SJCRH30 (cell line): Measurements from ENCODE around the gene PRKAG1. TPM values are rescaled to one million over a fixed set of nuclear protein-coding genes. Genes with fewer than 3 reads are reported as not detected.
A peak's percentile ranks its signal among the peaks of the same experiment; 100 is the strongest.

Experiments
- DNase-seq, 2 experiments: peaks; one replicate each; pipeline ENCODE4 v3.0.0-alpha.2; 2015 to 2020
- H3K27ac ChIP-seq: fragments of 250-450 bp; sonication (Bioruptor Pico); 2 replicates; pipeline ENCODE4 v1.5.1; 2020; ENCODE audit warnings: mild to moderate bottlenecking, moderate library complexity
- H3K27me3 ChIP-seq: fragments of 250-450 bp; sonication (Bioruptor Pico); 2 replicates; pipeline ENCODE4 v1.5.1; 2020; ENCODE audit warnings: mild to moderate bottlenecking, moderate library complexity
- H3K36me3 ChIP-seq: fragments of 250-450 bp; sonication (Bioruptor Pico); 2 replicates; pipeline ENCODE4 v1.5.1; 2020; ENCODE audit warnings: mild to moderate bottlenecking, moderate library complexity
- H3K4me1 ChIP-seq: fragments of 250-450 bp; sonication (Bioruptor Pico); 2 replicates; pipeline ENCODE4 v1.5.1; 2020; ENCODE audit warnings: mild to moderate bottlenecking, moderate library complexity
- H3K4me3 ChIP-seq: fragments of 250-450 bp; sonication (Bioruptor Pico); 2 replicates; pipeline ENCODE4 v1.5.1; 2020; ENCODE audit warnings: mild to moderate bottlenecking, moderate library complexity
- H3K9me3 ChIP-seq: fragments of 250-450 bp; sonication (Bioruptor Pico); replicated peaks from 2 replicates; pipeline ENCODE4 v1.5.1; 2020; ENCODE audit warnings: mild to moderate bottlenecking, moderate library complexity
- total RNA-seq: library from RNA; depleted of rRNA; stranded (reverse); fragments of >200 nt; shearing (Covaris generic); gene quantifications from 2 replicates; pipeline ENCODE4 v1.2.3, GENCODE V29; 2014

Gene PRKAG1
- total RNA-seq, 1 experiment from 2014 or later = 43.0 TPM

DNA sequence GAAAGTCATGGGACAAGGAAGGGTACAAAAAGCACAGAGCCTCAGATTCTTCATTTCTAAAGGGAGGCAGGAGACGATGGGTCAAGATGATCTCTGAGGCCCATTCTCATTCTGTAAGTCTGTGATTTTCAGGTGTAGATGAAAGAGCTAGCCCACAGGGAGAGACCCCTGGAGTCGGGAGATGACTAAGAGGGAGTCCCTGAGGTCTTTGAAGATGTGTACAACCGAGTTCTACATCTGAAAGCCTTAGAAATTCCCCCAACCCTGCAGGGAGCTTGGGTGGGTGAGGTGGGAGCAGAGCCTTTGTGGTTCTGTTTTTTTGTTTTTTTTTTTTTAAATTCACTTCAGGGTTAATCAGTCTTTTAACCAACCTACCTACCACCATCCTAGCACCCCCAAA is 50.1 kb downstream of the PRKAG1 start:
- H3K4me1 ChIP-seq = peaks cover 24% of the 10 kb centered on the region
- no peak overlapping the region for H3K27ac ChIP-seq
- H3K4me3 ChIP-seq = no peak overlapping the region
- H3K36me3 ChIP-seq = no peaks in the 10 kb centered on the region
- H3K9me3 ChIP-seq = no peaks in the 10 kb centered on the region
- DNase-seq = no peak
- H3K27me3 ChIP-seq = peaks cover 4% of the 10 kb centered on the region

GRCh38 chr12:48967991-48968390 is 50.6 kb downstream of the PRKAG1 start:
- Histone ChIP-seq H3K36me3 (no peaks in the 10 kb centered on the region), H3K4me3 (no peak overlapping the region), H3K4me1 (peaks cover 24% of the 10 kb centered on the region), H3K27ac (no peak overlapping the region), H3K27me3 (peaks cover 4% of the 10 kb centered on the region), H3K9me3 (no peaks in the 10 kb centered on the region)
- no peak for DNase-seq

- H3K36me3 ChIP-seq = no peaks in the 10 kb centered on the region
- H3K27ac ChIP-seq = no peak overlapping the region
- no peaks in the 10 kb centered on the region for H3K27me3 ChIP-seq
- H3K4me3 ChIP-seq = no peak overlapping the region
- no peaks in the 10 kb centered on the region for H3K9me3 ChIP-seq
- peak in 1 of 2 experiments; percentile 44 for DNase-seq
- H3K4me1 ChIP-seq = peaks cover 20% of the 10 kb centered on the region
Observed at GRCh38 chr12:48966177-48966895, 52.2 kb downstream of the PRKAG1 start.

- DNase-seq = peak; percentile 46 to 75
- no peak overlapping the region for H3K4me3 ChIP-seq
- peaks cover 18% of the 10 kb centered on the region for H3K4me1 ChIP-seq
- H3K9me3 ChIP-seq = no peaks in the 10 kb centered on the region
- no peak overlapping the region for H3K27ac ChIP-seq
- no peaks in the 10 kb centered on the region for H3K27me3 ChIP-seq
- no peaks in the 10 kb centered on the region for H3K36me3 ChIP-seq
Observed at GRCh38 chr12:48965298-48965838, 53.2 kb downstream of the PRKAG1 start.

DNA sequence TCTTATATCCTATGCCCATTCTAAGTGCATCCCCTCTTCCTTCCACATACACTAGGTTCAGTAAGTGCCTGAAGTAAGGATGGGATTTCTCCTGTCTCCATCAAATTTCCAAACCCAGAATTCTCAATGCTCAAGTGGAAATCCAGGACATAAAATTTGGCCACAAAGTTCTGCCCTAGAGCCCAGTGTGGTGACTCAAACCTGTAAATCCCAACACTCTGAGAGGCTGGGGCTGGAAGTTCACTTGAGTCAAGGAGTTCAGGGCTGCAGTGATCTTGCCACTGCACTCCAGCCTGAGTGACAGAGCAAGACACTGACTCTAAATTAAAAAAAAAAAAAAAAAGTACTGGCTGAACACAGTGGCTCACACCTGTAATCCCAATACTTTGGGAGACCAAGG is 56.8 kb downstream of the PRKAG1 start:
- Histone ChIP-seq H3K27ac (no peak overlapping the region), H3K4me3 (no peak overlapping the region), H3K4me1 (peaks cover 13% of the 10 kb centered on the region), H3K36me3 (no peaks in the 10 kb centered on the region), H3K27me3 (no peaks in the 10 kb centered on the region), H3K9me3 (no peaks in the 10 kb centered on the region)
- DNase-seq = no peak

DNA sequence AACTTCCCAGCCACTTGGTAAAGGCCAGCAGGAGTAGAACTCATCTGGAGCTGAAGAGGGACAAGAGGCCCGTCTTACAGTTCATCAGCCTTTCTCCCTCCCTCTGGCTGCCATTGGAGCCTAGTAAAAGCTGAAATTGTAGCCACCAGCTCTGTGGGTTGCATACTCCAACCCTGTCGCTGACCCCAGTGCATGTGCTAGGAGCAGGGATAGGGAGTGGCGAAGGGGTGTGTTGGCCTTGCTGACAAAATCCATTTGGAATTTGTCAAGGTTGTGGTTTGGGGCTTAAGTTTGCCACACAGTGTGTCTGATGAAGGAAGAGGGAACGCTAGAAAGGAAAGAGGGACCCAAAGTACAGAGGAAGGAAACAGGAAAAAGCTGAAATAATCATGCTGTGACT is 57.2 kb downstream of the PRKAG1 start:
- H3K36me3 ChIP-seq = no peaks in the 10 kb centered on the region
- H3K27ac ChIP-seq = no peak overlapping the region
- no peaks in the 10 kb centered on the region for H3K9me3 ChIP-seq
- DNase-seq = peak; percentile 59 to 61
- H3K4me3 ChIP-seq = no peak overlapping the region
- peaks cover 10% of the 10 kb centered on the region for H3K4me1 ChIP-seq
- H3K27me3 ChIP-seq = no peaks in the 10 kb centered on the region

- Histone ChIP-seq H3K4me1 (peaks cover 13% of the 10 kb centered on the region), H3K4me3 (no peak overlapping the region), H3K9me3 (no peaks in the 10 kb centered on the region), H3K27ac (no peak overlapping the region), H3K36me3 (no peaks in the 10 kb centered on the region), H3K27me3 (no peaks in the 10 kb centered on the region)
- no peak for DNase-seq
Observed at GRCh38 chr12:48960834-48961233, 57.7 kb downstream of the PRKAG1 start.

GRCh38 chr12:48958049-48958388 is 60.6 kb downstream of the PRKAG1 start:
- Histone ChIP-seq H3K4me3 (peak overlapping the region; percentile 85), H3K27ac (no peak overlapping the region), H3K9me3 (no peaks in the 10 kb centered on the region), H3K27me3 (no peaks in the 10 kb centered on the region), H3K36me3 (peaks cover 9% of the 10 kb centered on the region), H3K4me1 (peaks cover 16% of the 10 kb centered on the region)
- no peak for DNase-seq

GRCh38 chr12:48957141-48958048 is 61.2 kb downstream of the PRKAG1 start, which contains the start of gene ARF3:
TSS of gene ARF3 (minus strand) at chr12:48957487. CDS start at chr12:48941095, 16,392 bp downstream.
- peak within 1 kb of the TSS; percentile 85 for H3K4me3 ChIP-seq
- peak; percentile 97 to 98 for DNase-seq
- peaks cover 9% of the 10 kb centered on the region for H3K36me3 ChIP-seq
- H3K27ac ChIP-seq = peak within 1 kb of the TSS; percentile 29
- peaks cover 16% of the 10 kb centered on the region for H3K4me1 ChIP-seq
- no peaks in the 10 kb centered on the region for H3K27me3 ChIP-seq
- no peaks in the 10 kb centered on the region for H3K9me3 ChIP-seq

DNA sequence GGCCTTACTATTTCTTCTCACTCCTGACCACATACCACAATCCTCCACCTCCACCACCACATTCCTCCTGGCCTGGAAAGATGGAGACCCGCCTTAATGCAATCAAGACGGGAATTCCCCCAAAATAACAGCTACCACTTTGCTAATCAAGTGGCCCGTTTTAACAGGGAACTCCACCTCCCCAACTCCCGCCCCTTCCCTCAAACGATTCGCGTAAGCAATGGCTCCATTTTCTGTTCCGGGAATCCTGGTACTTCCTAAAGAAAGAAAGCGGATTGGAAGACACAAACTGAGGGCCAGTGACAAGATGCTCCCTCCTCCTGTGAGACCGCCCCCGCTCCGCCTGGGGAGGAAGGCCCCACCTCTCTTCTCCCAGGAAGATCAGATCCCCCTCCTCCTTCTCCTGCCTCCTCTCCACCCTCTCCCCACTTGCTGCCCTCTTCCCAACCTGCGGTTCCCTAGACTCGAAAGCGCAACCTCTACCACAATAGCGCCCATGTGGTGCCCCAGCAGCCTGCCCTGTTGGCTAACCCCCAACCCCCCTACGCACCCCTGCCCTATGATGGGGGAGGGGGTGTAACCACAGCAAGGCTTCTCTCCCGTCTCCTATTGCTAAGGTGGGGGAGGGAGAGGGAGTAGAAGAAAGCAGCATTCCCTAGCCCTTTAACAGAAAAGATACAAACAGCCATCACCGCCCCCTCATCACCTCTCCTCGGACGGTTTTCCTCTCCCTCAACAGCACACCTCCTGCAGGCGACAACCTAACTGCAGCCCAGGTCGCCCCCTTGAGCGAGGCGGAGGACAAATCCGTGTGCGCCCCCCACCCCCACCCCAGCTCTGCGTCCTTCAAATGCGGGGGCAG is 62.1 kb downstream of the PRKAG1 start:
- Histone ChIP-seq H3K4me3 (peak overlapping the region; percentile 85), H3K4me1 (peaks cover 14% of the 10 kb centered on the region), H3K36me3 (peaks cover 9% of the 10 kb centered on the region), H3K9me3 (no peaks in the 10 kb centered on the region), H3K27ac (peak overlapping the region; percentile 29), H3K27me3 (no peaks in the 10 kb centered on the region)
- peak; percentile 95 to 97 for DNase-seq

- H3K4me1 ChIP-seq = peaks cover 8% of the 10 kb centered on the region; the same call in 1 of the 2 replicates
- H3K4me3 ChIP-seq = no peak overlapping the region
- DNase-seq = no peak
- H3K27ac ChIP-seq = no peak overlapping the region
- H3K36me3 ChIP-seq = peaks cover 9% of the 10 kb centered on the region
- H3K27me3 ChIP-seq = no peaks in the 10 kb centered on the region
- no peaks in the 10 kb centered on the region for H3K9me3 ChIP-seq
Observed at GRCh38 chr12:48954841-48955501, 63.6 kb downstream of the PRKAG1 start.

GRCh38 chr12:48954061-48954460 is 64.5 kb downstream of the PRKAG1 start:
- Histone ChIP-seq H3K9me3 (no peaks in the 10 kb centered on the region), H3K4me1 (peaks cover 8% of the 10 kb centered on the region; the same call in 1 of the 2 replicates), H3K36me3 (peaks cover 14% of the 10 kb centered on the region), H3K4me3 (no peak overlapping the region), H3K27me3 (no peaks in the 10 kb centered on the region), H3K27ac (no peak overlapping the region)
- DNase-seq = no peak

GRCh38 chr12:48952691-48953090 is 65.9 kb downstream of the PRKAG1 start:
- no peak overlapping the region for H3K27ac ChIP-seq
- peaks cover 5% of the 10 kb centered on the region; the same call in 1 of the 2 replicates for H3K4me1 ChIP-seq
- no peaks in the 10 kb centered on the region for H3K9me3 ChIP-seq
- H3K27me3 ChIP-seq = no peaks in the 10 kb centered on the region
- H3K36me3 ChIP-seq = peaks cover 14% of the 10 kb centered on the region
- no peak overlapping the region for H3K4me3 ChIP-seq
- no peak for DNase-seq
